Neural cell (in vitro differentiated cells): Measurements from ENCODE around the gene ARL15.

Experiments used
- EZH2 ChIP-seq: fragments of 200-600, 300-800 bp; shearing (Covaris generic), sonication (generic); IDR thresholded peaks from 2 replicates; pipeline ENCODE4 v1.6.1; 2014; ENCODE audit warnings: antibody characterized with exemption, low read length, borderline replicate concordance, mild to moderate bottlenecking; ENCODE audit not compliant: insufficient read depth, poor library complexity, severe bottlenecking
- POLR2AphosphoS5 ChIP-seq: IDR thresholded peaks from 2 replicates; pipeline ENCODE4 v1.6.1; 2012
- RAD21 ChIP-seq: fragments of 450-650 bp; conservative IDR thresholded peaks from 2 replicates; pipeline ENCODE4 v1.6.1; 2014; ENCODE audit warnings: antibody characterized with exemption, mild to moderate bottlenecking, moderate library complexity
- TF ChIP-seq, protein P1 (sequence below): fragments of 450-650 bp; IDR thresholded peaks from 2 replicates; pipeline ENCODE4 v1.5.1; 2014; ENCODE audit warnings: antibody characterized with exemption, mild to moderate bottlenecking, moderate library complexity; ENCODE audit not compliant: poor library complexity, severe bottlenecking

DNA sequence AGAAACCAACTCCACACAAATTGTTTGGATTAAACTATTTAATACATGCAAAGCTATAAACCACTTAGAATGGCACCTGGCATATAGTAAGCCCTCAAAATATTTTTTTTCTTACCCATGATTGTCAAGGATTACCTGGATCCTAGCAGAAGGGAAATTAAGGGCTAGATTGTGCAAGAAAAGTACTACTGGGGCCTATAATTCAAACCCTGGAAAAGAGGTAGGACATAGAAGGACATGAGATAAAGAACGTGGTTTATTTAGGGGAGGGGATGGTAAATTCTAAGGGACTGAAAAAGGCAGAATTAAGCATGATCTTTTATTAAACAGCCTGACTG is 14.9 kb upstream of the ARL15 start:
- TF ChIP-seq EZH2 (no peak), RAD21 (no peak), POLR2AphosphoS5 (no peak)
- TF ChIP-seq, protein P1, sequence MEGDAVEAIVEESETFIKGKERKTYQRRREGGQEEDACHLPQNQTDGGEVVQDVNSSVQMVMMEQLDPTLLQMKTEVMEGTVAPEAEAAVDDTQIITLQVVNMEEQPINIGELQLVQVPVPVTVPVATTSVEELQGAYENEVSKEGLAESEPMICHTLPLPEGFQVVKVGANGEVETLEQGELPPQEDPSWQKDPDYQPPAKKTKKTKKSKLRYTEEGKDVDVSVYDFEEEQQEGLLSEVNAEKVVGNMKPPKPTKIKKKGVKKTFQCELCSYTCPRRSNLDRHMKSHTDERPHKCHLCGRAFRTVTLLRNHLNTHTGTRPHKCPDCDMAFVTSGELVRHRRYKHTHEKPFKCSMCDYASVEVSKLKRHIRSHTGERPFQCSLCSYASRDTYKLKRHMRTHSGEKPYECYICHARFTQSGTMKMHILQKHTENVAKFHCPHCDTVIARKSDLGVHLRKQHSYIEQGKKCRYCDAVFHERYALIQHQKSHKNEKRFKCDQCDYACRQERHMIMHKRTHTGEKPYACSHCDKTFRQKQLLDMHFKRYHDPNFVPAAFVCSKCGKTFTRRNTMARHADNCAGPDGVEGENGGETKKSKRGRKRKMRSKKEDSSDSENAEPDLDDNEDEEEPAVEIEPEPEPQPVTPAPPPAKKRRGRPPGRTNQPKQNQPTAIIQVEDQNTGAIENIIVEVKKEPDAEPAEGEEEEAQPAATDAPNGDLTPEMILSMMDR: no peak
